ENCODE measurements around the gene FNDC10. TPM values are rescaled to one million over a fixed set of nuclear protein-coding genes. Genes with fewer than 3 reads are reported as not detected.
A peak's percentile ranks its signal among the peaks of the same experiment; 100 is the strongest.
"Not testable (repeated sequence)": the region's sequence is repeated elsewhere in the genome, so short reads cannot be mapped to it uniquely, and the experiment has no call there.

Gene FNDC10
- total RNA-seq, 1 donor from 2014 or later, result 11.6 TPM

GRCh38 chr1:1598051-1598719, 1.8 kb downstream of the FNDC10 start:
- H3K36me3 Mint-ChIP-seq (ENCODE audit: low read depth, unreplicated experiment), result no peaks in the 10 kb centered on the region
- no peaks in the 10 kb centered on the region for H3K4me1 Mint-ChIP-seq (ENCODE audit: unreplicated experiment)
- no peak overlapping the region for H3K4me3 Mint-ChIP-seq (ENCODE audit: unreplicated experiment)
- H3K9me3 Mint-ChIP-seq (ENCODE audit: unreplicated experiment), result no peaks in the 10 kb centered on the region
- TF ChIP-seq CTCF (IDR thresholded peaks at IDR 0.05; ENCODE audit: unreplicated experiment), result no peak
- DNase-seq (ENCODE audit: low spot score), result no peak
- peaks cover 10% of the 10 kb centered on the region for H3K27me3 Mint-ChIP-seq (ENCODE audit: unreplicated experiment)
- H3K27ac Mint-ChIP-seq (ENCODE audit: unreplicated experiment), result no peak overlapping the region

GRCh38 chr1:1597275-1597930, 2.5 kb downstream of the FNDC10 start:
- Mint-ChIP-seq H3K9me3 (ENCODE audit: unreplicated experiment) (no peaks in the 10 kb centered on the region), H3K4me3 (ENCODE audit: unreplicated experiment) (no peak overlapping the region), H3K27ac (ENCODE audit: unreplicated experiment) (no peak overlapping the region), H3K4me1 (ENCODE audit: unreplicated experiment) (no peaks in the 10 kb centered on the region), H3K36me3 (ENCODE audit: low read depth, unreplicated experiment) (no peaks in the 10 kb centered on the region), H3K27me3 (ENCODE audit: unreplicated experiment) (peaks cover 14% of the 10 kb centered on the region)
- no peak for DNase-seq (ENCODE audit: low spot score)
- TF ChIP-seq CTCF (IDR thresholded peaks at IDR 0.05; ENCODE audit: unreplicated experiment), result peak; percentile 32

- TF ChIP-seq CTCF (IDR thresholded peaks at IDR 0.05; ENCODE audit: unreplicated experiment), result no peak
- Mint-ChIP-seq H3K27me3 (ENCODE audit: unreplicated experiment) (peaks cover 14% of the 10 kb centered on the region), H3K4me3 (ENCODE audit: unreplicated experiment) (no peak overlapping the region), H3K27ac (ENCODE audit: unreplicated experiment) (no peak overlapping the region), H3K4me1 (ENCODE audit: unreplicated experiment) (no peaks in the 10 kb centered on the region), H3K9me3 (ENCODE audit: unreplicated experiment) (no peaks in the 10 kb centered on the region), H3K36me3 (ENCODE audit: low read depth, unreplicated experiment) (no peaks in the 10 kb centered on the region)
- no peak for DNase-seq (ENCODE audit: low spot score)
Measured at GRCh38 chr1:1596493-1597274, 3.3 kb downstream of the FNDC10 start.

- not testable (repeated sequence) for H3K27ac Mint-ChIP-seq (ENCODE audit: unreplicated experiment); H3K36me3 Mint-ChIP-seq (ENCODE audit: low read depth, unreplicated experiment); H3K4me3 Mint-ChIP-seq (ENCODE audit: unreplicated experiment); DNase-seq (ENCODE audit: low spot score); H3K4me1 Mint-ChIP-seq (ENCODE audit: unreplicated experiment); H3K9me3 Mint-ChIP-seq (ENCODE audit: unreplicated experiment)
- peaks cover 14% of the 10 kb centered on the region for H3K27me3 Mint-ChIP-seq (ENCODE audit: unreplicated experiment)
Measured at GRCh38 chr1:1595341-1595740, 4.6 kb downstream of the FNDC10 start.

DNA sequence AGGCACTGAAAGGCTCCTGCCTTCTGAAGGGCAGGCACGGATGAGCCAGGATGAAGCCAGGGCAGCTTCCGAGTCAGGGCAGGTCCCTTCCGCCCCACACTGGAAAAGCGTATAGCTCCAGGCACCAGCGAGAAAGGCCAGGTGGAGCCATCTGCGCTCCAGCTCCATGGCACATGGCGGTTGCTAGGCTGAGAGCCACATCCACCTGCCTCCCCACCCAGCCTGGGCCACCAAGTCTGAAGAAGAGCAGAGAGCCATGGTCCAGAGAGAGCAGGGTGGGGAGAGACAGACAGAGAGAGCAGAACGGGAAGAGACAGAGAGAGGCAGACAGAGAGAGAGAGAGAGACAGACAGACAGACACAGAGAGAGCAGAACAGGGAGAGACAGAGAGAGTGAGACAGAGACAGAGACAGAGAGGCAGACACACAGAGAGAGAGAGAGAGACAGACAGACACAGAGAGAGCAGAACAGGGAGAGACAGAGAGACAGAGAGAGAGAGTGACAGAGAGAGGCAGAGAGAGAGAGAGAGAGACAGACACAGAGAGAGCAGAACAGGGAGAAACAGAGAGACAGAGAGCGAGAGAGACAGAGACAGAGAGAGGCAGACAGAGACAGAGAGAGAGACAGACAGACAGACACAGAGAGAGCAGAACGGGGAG, 5.2 kb downstream of the FNDC10 start:
- no peak overlapping the region for H3K27ac Mint-ChIP-seq (ENCODE audit: unreplicated experiment)
- TF ChIP-seq CTCF (IDR thresholded peaks at IDR 0.05; ENCODE audit: unreplicated experiment), result no peak
- no peaks in the 10 kb centered on the region for H3K4me1 Mint-ChIP-seq (ENCODE audit: unreplicated experiment)
- no peaks in the 10 kb centered on the region for H3K9me3 Mint-ChIP-seq (ENCODE audit: unreplicated experiment)
- peaks cover 14% of the 10 kb centered on the region for H3K27me3 Mint-ChIP-seq (ENCODE audit: unreplicated experiment)
- DNase-seq (ENCODE audit: low spot score), result no peak
- no peaks in the 10 kb centered on the region for H3K36me3 Mint-ChIP-seq (ENCODE audit: low read depth, unreplicated experiment)
- no peak overlapping the region for H3K4me3 Mint-ChIP-seq (ENCODE audit: unreplicated experiment)

Measured in endothelial cell (in vitro differentiated cells).